Measurements from ENCODE around the gene PHGDH.
"Not testable (repeated sequence)": the region's sequence is repeated elsewhere in the genome, so short reads cannot be mapped to it uniquely, and the experiment has no call there.

DNA sequence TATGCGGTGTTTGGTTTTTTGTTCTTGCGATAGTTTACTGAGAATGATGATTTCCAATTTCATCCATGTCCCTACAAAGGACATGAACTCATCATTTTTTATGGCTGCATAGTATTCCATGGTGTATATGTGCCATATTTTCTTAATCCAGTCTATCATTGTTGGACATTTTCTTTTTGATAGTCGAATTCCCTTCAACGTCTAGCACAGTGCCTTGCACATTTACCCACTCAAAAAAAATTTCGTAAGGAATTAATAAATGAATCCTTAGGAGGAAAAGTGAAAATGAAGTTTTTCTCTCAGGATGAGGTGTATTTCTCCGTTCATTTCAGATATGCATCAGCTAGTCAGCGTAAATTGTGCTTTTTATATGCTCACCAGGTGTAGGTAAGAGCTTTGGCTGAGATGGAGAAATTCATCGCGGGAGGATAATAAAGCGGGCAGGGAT is 354 bp upstream of the PHGDH start:
- TF ChIP-seq, protein P1, sequence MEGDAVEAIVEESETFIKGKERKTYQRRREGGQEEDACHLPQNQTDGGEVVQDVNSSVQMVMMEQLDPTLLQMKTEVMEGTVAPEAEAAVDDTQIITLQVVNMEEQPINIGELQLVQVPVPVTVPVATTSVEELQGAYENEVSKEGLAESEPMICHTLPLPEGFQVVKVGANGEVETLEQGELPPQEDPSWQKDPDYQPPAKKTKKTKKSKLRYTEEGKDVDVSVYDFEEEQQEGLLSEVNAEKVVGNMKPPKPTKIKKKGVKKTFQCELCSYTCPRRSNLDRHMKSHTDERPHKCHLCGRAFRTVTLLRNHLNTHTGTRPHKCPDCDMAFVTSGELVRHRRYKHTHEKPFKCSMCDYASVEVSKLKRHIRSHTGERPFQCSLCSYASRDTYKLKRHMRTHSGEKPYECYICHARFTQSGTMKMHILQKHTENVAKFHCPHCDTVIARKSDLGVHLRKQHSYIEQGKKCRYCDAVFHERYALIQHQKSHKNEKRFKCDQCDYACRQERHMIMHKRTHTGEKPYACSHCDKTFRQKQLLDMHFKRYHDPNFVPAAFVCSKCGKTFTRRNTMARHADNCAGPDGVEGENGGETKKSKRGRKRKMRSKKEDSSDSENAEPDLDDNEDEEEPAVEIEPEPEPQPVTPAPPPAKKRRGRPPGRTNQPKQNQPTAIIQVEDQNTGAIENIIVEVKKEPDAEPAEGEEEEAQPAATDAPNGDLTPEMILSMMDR (IDR thresholded peaks at IDR 0.05; ENCODE audit: low read length), result not testable (repeated sequence)
- not testable (repeated sequence) for TF ChIP-seq EZH2 (IDR thresholded peaks at IDR 0.05; ENCODE audit: borderline replicate concordance, low read length)

Data from OCI-LY1 (cell line).